Activated naive CD4-positive, alpha-beta T cell treated with anti-CD3 and anti-CD28 coated beads, Interleukin-2, amount 50 U/mL, for 24 hours (primary cell): ENCODE results near the gene CYP19A1.

Source experiments
- H3K27ac Mint-ChIP-seq: one replicate; pipeline ENCODE4 v1.8.0; 2021; ENCODE audit warnings: mild to moderate bottlenecking, mixed read lengths
- H3K27me3 Mint-ChIP-seq: one replicate; pipeline ENCODE4 v1.8.0; 2021; ENCODE audit warnings: mixed read lengths
- H3K36me3 Mint-ChIP-seq: one replicate; pipeline ENCODE4 v1.8.0; 2021; ENCODE audit warnings: mixed read lengths
- H3K4me1 Mint-ChIP-seq: one replicate; pipeline ENCODE4 v1.8.0; 2021; ENCODE audit warnings: mixed read lengths
- H3K4me3 Mint-ChIP-seq: one replicate; pipeline ENCODE4 v1.8.0; 2021; ENCODE audit warnings: mild to moderate bottlenecking, mixed read lengths
- H3K9me3 Mint-ChIP-seq: one replicate; pipeline ENCODE4 v1.8.0; 2021; ENCODE audit warnings: mixed read lengths

Gene CYP19A1

DNA sequence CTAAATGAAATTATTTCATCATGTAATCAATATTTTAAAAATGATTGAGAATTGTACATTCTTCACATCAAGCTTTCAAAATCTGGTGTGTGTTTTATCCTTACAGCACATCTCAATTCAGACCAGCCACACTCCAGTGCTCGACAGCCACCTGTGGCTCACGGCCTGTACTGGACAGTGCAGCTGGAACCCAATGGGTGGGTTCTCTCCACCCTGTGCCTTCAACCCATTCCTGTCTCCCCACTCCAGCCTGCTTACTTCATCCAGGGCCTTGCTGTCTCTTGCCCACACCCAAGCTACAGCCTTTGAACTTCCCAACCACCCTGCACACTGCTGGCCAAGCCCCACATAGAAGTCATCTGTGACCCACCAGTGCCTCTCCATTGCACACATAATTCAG is 17.6 kb downstream of the CYP19A1 start:
- H3K4me1 Mint-ChIP-seq = no peaks in the 10 kb centered on the region
- no peaks in the 10 kb centered on the region for H3K36me3 Mint-ChIP-seq
- H3K9me3 Mint-ChIP-seq = no peaks in the 10 kb centered on the region
- H3K4me3 Mint-ChIP-seq = no peak overlapping the region
- peaks cover 7% of the 10 kb centered on the region for H3K27me3 Mint-ChIP-seq
- H3K27ac Mint-ChIP-seq = no peak overlapping the region

DNA sequence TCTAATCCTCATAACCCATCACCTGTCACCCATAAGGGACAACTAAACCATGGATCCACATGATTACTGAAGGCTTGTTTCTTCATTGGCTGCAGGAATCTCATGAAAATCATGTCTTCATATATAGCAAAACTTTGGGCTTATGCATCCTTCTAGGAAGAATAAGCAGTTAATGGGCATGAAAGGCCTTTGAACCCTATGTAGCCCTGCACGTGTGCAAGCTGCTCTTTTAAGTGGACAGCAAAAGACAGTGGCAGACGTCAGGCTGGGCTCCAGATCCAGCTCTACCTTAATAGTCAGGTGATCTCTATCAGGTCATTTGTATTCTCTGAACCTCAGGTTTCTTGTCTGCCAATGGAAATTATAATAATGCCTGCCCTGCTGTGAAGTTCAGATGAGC is 18.9 kb downstream of the CYP19A1 start:
- H3K36me3 Mint-ChIP-seq = no peaks in the 10 kb centered on the region

DNA sequence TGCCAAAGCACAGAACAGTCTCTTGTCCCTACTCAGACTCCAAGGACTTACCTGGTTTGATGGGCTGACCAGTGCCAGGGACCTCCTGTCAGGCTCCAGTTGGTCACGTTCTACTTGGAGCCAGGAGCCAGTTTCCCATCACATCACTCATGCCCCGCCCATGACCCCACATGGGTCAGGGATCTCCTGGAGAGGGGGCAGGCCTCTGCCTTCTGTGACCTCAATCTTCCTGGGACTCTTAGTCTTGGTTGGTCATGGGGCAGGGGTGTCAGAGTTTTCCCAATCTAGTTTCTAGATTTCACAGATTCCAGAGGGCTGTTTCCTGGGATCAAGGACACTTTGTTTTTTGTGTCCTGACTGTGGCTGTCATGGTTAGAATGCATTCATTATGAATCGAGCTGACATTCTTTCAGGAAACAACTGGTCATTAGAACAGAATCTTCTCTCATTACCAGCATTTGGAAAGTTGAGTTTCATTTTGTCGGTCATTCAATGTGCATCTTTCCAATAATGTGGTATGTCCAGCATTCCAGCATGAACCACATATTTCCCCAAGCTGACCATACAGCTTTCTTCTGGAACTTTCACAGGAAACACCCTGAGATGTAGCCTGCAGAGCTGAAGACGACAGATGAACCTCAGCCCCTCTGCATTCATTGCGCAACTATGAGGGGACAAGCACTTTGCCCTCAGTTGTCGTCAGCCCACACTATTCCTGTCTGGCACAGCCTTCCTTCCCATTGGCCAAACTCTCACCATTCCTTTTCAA is 19.8 kb downstream of the CYP19A1 start:
- Mint-ChIP-seq H3K27ac (no peak overlapping the region), H3K36me3 (no peaks in the 10 kb centered on the region), H3K4me1 (no peaks in the 10 kb centered on the region), H3K9me3 (no peaks in the 10 kb centered on the region), H3K27me3 (peaks cover 6% of the 10 kb centered on the region), H3K4me3 (no peak overlapping the region)

More for the DNA sequence above, 18.9 kb downstream of the CYP19A1 start:
- Mint-ChIP-seq H3K4me1 (no peaks in the 10 kb centered on the region), H3K27ac (no peak overlapping the region), H3K9me3 (no peaks in the 10 kb centered on the region), H3K27me3 (peaks cover 7% of the 10 kb centered on the region), H3K4me3 (no peak overlapping the region)

DNA sequence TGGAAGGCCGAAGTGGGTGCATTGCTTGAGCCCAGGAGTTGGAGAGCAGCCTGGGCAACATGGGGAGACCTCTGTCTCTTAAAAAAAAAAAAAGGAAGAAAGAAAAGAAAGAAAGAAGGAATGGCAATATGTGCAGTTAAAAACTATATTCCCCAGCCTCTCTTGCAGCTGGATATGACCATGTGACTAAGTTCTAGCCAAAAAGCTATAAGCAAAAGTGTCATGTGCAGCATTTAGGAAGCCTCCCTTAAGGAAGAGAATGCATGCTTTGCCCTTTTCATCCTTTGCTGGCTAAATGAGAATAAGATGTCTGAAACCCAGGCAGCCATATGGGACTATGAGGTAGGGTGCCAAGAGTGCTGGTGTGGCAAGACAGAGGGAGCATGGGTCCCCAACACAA is 21.8 kb downstream of the CYP19A1 start:
- H3K4me3 Mint-ChIP-seq = no peak overlapping the region
- H3K27ac Mint-ChIP-seq = no peak overlapping the region

DNA sequence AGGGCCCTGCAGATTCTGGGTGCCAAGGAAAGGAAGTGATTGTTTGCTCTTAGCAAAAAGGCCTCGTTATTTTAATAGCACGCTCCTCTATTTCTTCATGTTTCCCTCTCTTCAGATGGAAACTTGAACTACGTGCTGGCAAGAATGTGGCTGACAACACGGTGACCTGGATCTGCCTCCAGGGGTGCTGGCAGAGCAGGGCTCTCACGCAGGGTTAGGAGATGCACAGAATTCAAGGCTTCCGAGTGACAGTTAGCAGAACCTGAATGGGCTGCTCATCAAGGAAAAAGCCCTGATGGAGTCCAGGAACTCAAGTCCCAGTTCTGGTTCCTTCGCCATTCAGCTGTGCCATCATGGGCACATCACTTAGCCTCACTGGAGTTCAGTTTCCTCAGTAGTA is 22.7 kb downstream of the CYP19A1 start:
- H3K36me3 Mint-ChIP-seq = no peaks in the 10 kb centered on the region
- peaks cover 4% of the 10 kb centered on the region for H3K27me3 Mint-ChIP-seq
- H3K4me3 Mint-ChIP-seq = no peak overlapping the region
- no peaks in the 10 kb centered on the region for H3K4me1 Mint-ChIP-seq
- no peaks in the 10 kb centered on the region for H3K9me3 Mint-ChIP-seq
- H3K27ac Mint-ChIP-seq = no peak overlapping the region

More for the DNA sequence above, 21.8 kb downstream of the CYP19A1 start:
- no peaks in the 10 kb centered on the region for H3K9me3 Mint-ChIP-seq
- peaks cover 6% of the 10 kb centered on the region for H3K27me3 Mint-ChIP-seq
- H3K4me1 Mint-ChIP-seq = no peaks in the 10 kb centered on the region
- H3K36me3 Mint-ChIP-seq = no peaks in the 10 kb centered on the region

DNA sequence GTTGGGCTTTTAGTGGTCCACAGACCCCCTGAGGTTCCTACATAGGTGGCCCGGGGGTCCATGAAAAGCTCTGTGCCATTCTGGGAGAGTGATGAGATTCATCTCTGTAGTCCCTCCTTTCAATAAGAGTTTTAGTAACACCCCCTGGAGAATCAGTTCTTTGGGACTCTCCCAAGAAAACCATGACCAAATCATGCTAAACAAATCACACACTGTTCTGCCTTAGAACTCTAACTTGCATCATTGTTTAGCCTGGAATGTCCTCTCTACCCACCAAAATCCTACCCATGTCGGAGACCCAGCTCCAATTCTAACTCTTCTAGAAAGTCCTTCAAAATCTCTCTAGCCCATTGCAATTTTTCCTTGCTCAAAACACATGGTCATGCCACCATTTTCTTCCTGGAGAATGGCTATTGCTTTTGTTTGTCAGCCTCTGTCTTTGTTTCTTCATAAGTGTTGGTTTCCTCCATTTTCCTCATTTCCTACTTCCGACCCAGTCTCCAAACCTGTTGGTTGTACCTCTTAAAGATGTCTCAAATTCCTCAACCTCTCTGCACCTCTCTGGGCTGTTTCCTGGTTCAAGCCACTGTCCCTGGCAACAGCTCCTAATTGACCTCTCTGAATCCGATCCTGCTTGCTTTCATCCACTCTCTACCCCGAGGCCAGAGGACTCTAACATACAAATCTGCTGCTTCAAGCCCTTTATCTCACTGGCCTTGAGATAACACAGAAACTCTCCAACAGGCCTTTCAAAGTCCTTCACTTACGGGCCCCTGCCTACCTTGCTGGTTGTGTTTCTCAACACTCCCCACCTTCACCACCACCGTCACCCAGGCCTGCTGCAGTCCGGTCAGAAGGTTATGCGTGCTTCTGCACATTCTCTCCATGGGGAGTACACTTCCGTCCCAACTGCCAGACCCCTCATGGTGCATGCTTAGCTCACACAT is 23.7 kb downstream of the CYP19A1 start:
- no peaks in the 10 kb centered on the region for H3K36me3 Mint-ChIP-seq
- H3K27me3 Mint-ChIP-seq = peaks cover 4% of the 10 kb centered on the region
- H3K9me3 Mint-ChIP-seq = no peaks in the 10 kb centered on the region
- H3K4me3 Mint-ChIP-seq = no peak overlapping the region
- H3K27ac Mint-ChIP-seq = no peak overlapping the region
- no peaks in the 10 kb centered on the region for H3K4me1 Mint-ChIP-seq

DNA sequence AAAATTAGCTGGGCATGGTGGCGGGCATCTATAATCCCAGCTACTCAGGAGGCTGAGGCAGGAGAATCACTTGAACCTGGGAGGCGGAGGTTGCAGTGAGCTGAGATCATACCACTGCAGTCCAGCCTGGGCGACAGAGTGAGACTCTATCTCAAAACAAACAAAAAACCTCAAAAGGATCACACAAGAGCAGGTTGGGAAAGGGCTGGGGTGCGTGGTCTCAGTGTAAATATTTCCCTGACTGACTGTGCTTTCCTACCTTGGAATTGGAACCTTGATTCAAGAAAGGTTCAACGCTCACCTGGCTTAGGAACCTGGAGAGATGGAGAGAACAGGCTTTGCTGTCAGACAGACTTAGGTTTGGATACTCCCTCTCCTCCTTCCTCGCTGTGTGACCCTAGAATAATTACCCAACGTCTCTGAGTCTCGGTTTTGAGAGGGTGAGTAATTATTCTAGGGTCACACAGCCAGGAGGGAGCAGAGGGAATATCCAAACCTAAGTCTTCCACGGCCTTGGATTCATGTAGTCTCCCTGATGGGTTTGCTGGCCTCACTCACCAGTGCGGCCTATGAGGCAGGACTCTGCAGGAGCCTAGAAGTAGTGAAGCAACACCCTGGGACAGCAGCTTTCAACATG is 24.6 kb downstream of the CYP19A1 start:
- no peaks in the 10 kb centered on the region for H3K4me1 Mint-ChIP-seq
- no peak overlapping the region for H3K4me3 Mint-ChIP-seq
- H3K9me3 Mint-ChIP-seq = no peaks in the 10 kb centered on the region
- no peaks in the 10 kb centered on the region for H3K27me3 Mint-ChIP-seq
- H3K36me3 Mint-ChIP-seq = no peaks in the 10 kb centered on the region
- H3K27ac Mint-ChIP-seq = no peak overlapping the region

DNA sequence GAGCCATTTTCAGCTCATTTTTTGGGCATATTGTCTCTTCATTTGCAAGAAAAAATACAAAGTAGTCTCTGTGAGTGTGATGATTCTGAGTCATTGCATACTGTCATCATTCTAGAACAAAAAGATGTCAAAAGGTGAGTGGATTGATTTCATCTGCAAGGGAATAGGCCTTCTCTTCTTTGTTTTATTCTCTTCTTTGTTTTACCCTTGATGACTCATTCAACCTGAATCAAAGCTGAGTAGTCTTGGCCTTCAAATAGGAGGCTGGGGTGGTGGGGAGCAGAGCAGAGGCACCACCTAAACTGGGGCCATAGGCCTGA is 25.4 kb downstream of the CYP19A1 start:
- no peaks in the 10 kb centered on the region for H3K36me3 Mint-ChIP-seq
- no peak overlapping the region for H3K27ac Mint-ChIP-seq
- H3K9me3 Mint-ChIP-seq = no peaks in the 10 kb centered on the region
- H3K4me1 Mint-ChIP-seq = no peaks in the 10 kb centered on the region
- H3K4me3 Mint-ChIP-seq = no peak overlapping the region
- H3K27me3 Mint-ChIP-seq = no peaks in the 10 kb centered on the region

DNA sequence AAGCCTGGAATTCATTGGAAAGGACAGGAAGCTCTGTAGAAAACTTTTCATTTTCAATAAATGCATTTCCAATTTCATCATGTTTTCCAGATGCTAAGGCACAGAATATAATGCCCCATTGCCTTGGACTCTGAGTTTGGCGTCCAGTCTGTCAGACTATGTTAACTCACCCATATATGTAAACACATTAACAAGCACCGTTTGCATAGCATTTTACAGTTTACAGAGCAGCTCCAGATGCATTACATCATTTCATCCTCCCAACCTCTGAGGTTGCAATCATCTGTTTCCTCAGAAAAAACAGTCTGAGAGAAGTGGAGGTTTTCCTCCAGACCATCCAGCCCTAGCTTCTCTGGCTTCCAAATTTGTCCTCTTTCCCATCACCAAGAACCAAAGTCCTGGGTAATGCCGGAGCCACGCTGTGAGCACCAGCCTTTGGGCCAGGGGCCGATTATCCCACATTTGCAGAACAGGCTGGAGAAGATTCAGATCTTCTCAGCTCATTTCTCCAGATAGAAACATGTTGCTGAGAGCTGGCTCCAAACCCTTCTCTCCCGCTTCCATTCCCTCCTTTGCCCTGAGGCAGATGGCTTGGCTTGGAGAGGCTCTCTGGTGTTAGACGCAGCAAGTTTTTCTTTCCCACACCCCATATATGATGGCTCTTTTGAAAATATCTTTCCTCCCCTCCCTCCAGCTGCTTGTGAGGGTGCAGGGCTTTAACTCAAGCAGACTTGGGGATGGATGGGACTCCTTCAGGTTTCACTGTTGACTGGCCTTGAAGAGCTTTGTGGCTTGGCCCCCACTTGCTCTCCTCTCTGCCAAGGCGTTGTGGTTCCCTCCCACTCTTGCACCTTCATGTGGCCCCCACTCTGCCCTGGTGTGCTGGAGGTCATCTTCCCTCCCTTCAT is 26.0 kb downstream of the CYP19A1 start:
- H3K27ac Mint-ChIP-seq = no peak overlapping the region
- no peaks in the 10 kb centered on the region for H3K36me3 Mint-ChIP-seq

DNA sequence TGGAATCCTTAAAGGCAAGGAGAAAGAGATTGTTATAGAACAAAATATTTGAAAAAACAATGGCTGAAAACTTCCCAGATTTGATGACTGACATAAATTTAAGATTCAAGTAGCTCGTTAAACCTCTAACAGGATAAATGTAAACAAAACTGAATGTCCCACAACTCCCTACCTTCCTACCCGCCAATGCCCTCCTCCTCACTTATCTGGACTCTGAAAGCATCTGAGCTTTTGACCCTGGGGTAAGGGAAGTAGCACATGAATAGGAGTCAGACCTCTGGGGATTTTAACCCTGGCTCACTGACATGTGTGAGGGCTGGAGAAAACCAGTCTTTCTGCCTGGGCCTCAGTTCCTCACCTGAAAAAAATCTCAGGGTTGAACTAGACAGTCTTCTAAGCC is 26.9 kb downstream of the CYP19A1 start:
- no peak overlapping the region for H3K27ac Mint-ChIP-seq
- no peaks in the 10 kb centered on the region for H3K9me3 Mint-ChIP-seq
- no peaks in the 10 kb centered on the region for H3K4me1 Mint-ChIP-seq
- H3K27me3 Mint-ChIP-seq = peaks cover 3% of the 10 kb centered on the region
- H3K36me3 Mint-ChIP-seq = no peaks in the 10 kb centered on the region
- no peak overlapping the region for H3K4me3 Mint-ChIP-seq

More for the DNA sequence above, 26.0 kb downstream of the CYP19A1 start:
- no peaks in the 10 kb centered on the region for H3K9me3 Mint-ChIP-seq
- H3K27me3 Mint-ChIP-seq = no peaks in the 10 kb centered on the region
- H3K4me1 Mint-ChIP-seq = no peaks in the 10 kb centered on the region
- no peak overlapping the region for H3K4me3 Mint-ChIP-seq

DNA sequence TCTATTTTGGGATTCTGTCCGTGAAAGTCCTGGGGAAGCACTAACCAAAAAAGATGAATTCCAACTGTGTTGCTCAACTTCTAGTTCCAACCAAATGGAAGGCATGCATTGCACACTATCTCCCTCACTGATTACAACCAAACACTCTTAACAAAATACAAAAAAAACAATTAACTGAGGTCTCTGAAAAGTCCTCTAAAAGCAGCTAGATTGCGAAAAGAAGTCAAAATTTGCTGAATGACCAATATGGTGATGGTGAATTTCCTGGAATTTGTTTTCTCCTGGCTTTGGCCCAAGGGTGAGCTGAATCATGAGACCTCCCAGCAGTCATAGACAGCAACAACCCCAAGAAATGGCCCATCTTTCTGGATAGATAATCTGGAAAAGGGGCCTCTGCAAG is 28.3 kb downstream of the CYP19A1 start:
- H3K36me3 Mint-ChIP-seq = no peaks in the 10 kb centered on the region
- peaks cover 3% of the 10 kb centered on the region for H3K27me3 Mint-ChIP-seq
- no peak overlapping the region for H3K27ac Mint-ChIP-seq
- no peaks in the 10 kb centered on the region for H3K9me3 Mint-ChIP-seq
- no peaks in the 10 kb centered on the region for H3K4me1 Mint-ChIP-seq
- H3K4me3 Mint-ChIP-seq = no peak overlapping the region

DNA sequence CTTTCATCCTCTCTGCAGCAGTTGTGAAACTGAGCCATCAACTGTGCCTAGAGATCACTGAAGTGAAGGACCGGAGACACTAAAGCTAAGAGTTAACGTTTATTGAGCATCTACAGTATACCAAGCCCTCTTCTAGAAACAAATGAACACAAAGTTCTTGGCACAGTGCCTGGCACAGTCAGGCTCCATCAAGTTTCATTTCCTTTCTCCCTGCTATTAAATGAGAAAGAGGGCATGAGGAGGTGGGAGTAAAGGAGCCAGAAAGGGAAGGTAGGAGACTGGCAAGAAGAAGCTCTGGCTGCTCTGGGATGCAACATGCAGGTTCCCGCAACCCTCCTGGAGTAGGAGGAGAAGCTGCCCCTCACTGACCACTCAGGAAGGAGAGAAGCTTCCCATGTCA is 30.6 kb downstream of the CYP19A1 start:
- Mint-ChIP-seq H3K27me3 (peaks cover 3% of the 10 kb centered on the region), H3K4me3 (no peak overlapping the region), H3K36me3 (no peaks in the 10 kb centered on the region), H3K4me1 (no peaks in the 10 kb centered on the region), H3K27ac (no peak overlapping the region), H3K9me3 (no peaks in the 10 kb centered on the region)

DNA sequence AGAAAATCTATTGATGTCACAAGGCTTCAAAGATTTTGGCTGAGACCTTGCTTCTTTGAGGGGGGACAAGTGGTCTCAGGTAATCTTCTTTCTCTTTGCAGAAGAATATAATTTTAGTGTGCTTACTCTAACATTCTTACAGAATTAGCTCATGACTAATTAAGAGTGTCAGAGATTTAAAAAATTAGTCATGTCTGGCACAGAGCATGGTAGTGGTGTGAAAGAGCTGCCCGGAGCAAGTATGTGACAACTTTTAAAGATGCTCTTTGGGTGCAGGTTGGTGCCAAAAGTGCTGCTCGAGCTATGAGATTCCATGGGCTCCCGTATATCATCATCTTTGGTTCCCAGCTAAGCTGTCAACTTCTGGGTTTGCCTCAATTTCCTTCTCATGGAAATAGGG is 31.1 kb downstream of the CYP19A1 start:
- H3K9me3 Mint-ChIP-seq = no peaks in the 10 kb centered on the region
- no peak overlapping the region for H3K27ac Mint-ChIP-seq
- no peaks in the 10 kb centered on the region for H3K4me1 Mint-ChIP-seq
- H3K36me3 Mint-ChIP-seq = no peaks in the 10 kb centered on the region
- peaks cover 3% of the 10 kb centered on the region for H3K27me3 Mint-ChIP-seq
- no peak overlapping the region for H3K4me3 Mint-ChIP-seq

DNA sequence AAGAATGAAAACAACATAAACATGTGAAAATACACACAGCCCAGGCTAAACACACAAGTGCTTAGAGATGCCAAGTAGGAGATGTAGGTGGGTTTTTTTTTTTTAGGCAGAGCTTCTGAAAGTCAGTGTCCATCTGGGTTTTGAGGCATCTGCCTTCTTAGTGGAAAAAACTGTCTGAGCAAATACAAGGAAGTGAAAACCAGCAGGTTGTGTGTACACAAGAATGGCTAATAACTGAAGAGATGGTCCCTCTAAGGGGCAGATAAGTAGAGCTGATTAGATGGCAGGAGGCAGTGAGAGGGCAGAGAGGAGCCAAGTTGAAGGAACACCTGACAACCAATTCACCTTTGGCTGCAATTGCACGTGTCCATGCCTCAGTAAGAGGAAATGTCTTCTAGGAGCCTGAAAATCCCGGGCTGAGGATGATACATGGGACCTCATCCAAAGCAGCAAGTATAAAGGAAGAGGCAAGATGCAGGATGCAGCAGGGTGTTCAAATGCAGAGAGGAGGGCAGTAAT is 34.9 kb downstream of the CYP19A1 start:
- Mint-ChIP-seq H3K36me3 (no peaks in the 10 kb centered on the region), H3K9me3 (no peaks in the 10 kb centered on the region), H3K27ac (no peak overlapping the region), H3K4me1 (no peaks in the 10 kb centered on the region), H3K27me3 (peaks cover 3% of the 10 kb centered on the region), H3K4me3 (no peak overlapping the region)

DNA sequence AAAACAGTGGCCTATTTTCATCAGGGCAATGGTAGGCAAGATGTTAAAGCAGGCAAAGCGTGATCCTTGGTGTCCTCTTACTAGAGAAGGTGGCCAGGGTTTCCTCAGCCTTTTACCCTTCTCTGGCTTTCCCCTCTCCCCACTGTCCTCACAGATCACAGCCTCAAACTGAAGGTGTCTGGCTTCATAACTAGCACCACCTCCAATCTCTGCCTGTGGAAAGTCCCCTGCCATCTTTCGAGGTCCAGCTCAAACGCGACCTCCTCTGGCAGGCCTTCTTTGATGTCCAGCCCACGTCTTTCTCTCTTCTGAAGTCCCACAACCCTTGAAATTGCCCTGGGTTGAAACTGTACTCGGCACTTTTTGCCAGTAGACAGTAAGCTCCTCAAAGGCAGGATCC is 35.9 kb downstream of the CYP19A1 start:
- Mint-ChIP-seq H3K36me3 (no peaks in the 10 kb centered on the region), H3K27ac (no peak overlapping the region), H3K4me3 (no peak overlapping the region), H3K27me3 (peaks cover 4% of the 10 kb centered on the region), H3K4me1 (no peaks in the 10 kb centered on the region), H3K9me3 (no peaks in the 10 kb centered on the region)
